CD8-positive, alpha-beta memory T cell (primary cell): ENCODE data around the gene TUFT1. TPM values are rescaled to one million over a fixed set of nuclear protein-coding genes. Genes with fewer than 3 reads are reported as not detected.
A peak's percentile ranks its signal among the peaks of the same experiment; 100 is the strongest.

Source experiments
- CTCF ChIA-PET: fragments of 350-600 bp; sonication (Branson Sonifier 250); formaldehyde crosslinking; loops from one replicate; lab custom pipeline; 2021; ENCODE audit warnings: antibody characterized with exemption; lab: Charles Lee
- POLR2A ChIA-PET: fragments of 350-600 bp; sonication (Branson Sonifier 250); formaldehyde crosslinking; loops from one replicate; lab custom pipeline; 2021; ENCODE audit warnings: antibody characterized with exemption; lab: Charles Lee
- DNase-seq, 5 donors: peaks; one replicate each; pipeline versions ENCODE4 v3.0.0 to v3.0.0-alpha.2; 2020 to 2022; ENCODE audit warnings: mixed read lengths in 1 of 5
- H3K27ac ChIP-seq: one replicate; pipeline ENCODE4 v1.7.0; 2013; ENCODE audit warnings: low read depth, mild to moderate bottlenecking, low read length, moderate library complexity
- H3K27me3 ChIP-seq: 2 replicates; pipeline ENCODE4 v1.7.0; 2013; ENCODE audit warnings: low read length, mild to moderate bottlenecking; ENCODE audit not compliant: insufficient read depth, poor library complexity, severe bottlenecking
- H3K36me3 ChIP-seq: 2 replicates; pipeline ENCODE4 v1.7.0; 2013; ENCODE audit warnings: mild to moderate bottlenecking, low read length, moderate library complexity; ENCODE audit not compliant: insufficient read depth
- H3K4me1 ChIP-seq: 2 replicates; pipeline ENCODE4 v1.7.0; 2013; ENCODE audit warnings: mild to moderate bottlenecking, low read length, moderate library complexity; ENCODE audit not compliant: insufficient read depth
- H3K4me3 ChIP-seq: 2 replicates; pipeline ENCODE4 v1.7.0; 2013; ENCODE audit warnings: mild to moderate bottlenecking, low read length
- H3K9me3 ChIP-seq: 2 replicates; pipeline ENCODE4 v1.7.0; 2013; ENCODE audit warnings: mild to moderate bottlenecking, low read length
- H3K27ac Mint-ChIP-seq, 8 donors: one replicate each; pipeline ENCODE4 v1.8.0; 2020 to 2021; ENCODE audit warnings: mixed read lengths in 8 of 8, mild to moderate bottlenecking in 6 of 8, inconsistent platforms in 3 of 8, moderate library complexity in 3 of 8
- H3K27me3 Mint-ChIP-seq, 2 donors: one replicate each; pipeline ENCODE4 v1.8.0; 2020 to 2021; ENCODE audit warnings: mixed read lengths in 2 of 2, mild to moderate bottlenecking in 1 of 2, moderate library complexity in 1 of 2
- H3K36me3 Mint-ChIP-seq, 3 donors: one replicate each; pipeline ENCODE4 v1.8.0; 2020 to 2021; ENCODE audit warnings: mixed read lengths in 3 of 3, inconsistent platforms in 1 of 3, mild to moderate bottlenecking in 1 of 3
- H3K4me1 Mint-ChIP-seq, 3 donors: one replicate each; pipeline ENCODE4 v1.8.0; 2020 to 2021; ENCODE audit warnings: mixed read lengths in 3 of 3, inconsistent platforms in 1 of 3, mild to moderate bottlenecking in 1 of 3
- H3K4me3 Mint-ChIP-seq, 7 donors: one replicate each; pipeline ENCODE4 v1.8.0; 2020 to 2021; ENCODE audit warnings: mixed read lengths in 7 of 7, mild to moderate bottlenecking in 6 of 7, moderate library complexity in 4 of 7, inconsistent platforms in 2 of 7
- H3K9me3 Mint-ChIP-seq, 5 donors: one replicate each; pipeline ENCODE4 v1.8.0; 2020 to 2022; ENCODE audit warnings: mixed read lengths in 5 of 5, mild to moderate bottlenecking in 3 of 5, moderate library complexity in 2 of 5, inconsistent platforms in 1 of 5
- polyA plus RNA-seq: library from polyadenylated mRNA; unstranded; fragments of 300-500 nt; fragmentation: Illumina TruSeq; gene quantifications from one replicate; pipeline ENCODE4 v1.2.3, GENCODE V29; 2021
- total RNA-seq, 2 experiments: library from RNA; stranded (reverse); gene quantifications; one replicate each; pipeline ENCODE4 v1.2.3, GENCODE V29; 2021

Gene TUFT1
- total and polyA plus RNA-seq, 3 experiments from 2014 or later: 1.8 to 2.3 (median 2.0) TPM

DNA sequence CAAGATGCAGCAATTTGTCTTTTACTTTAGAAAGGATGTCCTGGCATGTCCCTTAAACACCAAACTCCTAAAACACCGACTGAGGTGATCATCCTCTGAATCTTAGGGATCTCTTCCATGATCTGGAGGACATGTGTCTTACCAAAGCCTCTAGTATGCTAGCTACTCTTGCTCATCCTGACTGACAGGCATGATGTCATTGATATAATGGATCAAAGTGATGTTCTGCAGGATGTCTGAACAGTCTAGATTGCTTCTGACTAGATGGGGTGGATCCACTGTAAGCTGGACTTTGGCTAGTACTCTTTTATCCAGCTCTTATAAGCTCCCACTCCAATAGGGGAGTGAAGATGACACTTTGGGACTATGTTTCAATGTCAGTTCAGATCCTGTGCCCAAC is 40.2 kb upstream of the TUFT1 start:
- Mint-ChIP-seq H3K36me3 (no peaks in the 10 kb centered on the region), H3K4me1 (no peaks in the 10 kb centered on the region), H3K4me3 (no peak overlapping the region), H3K27me3 (peaks cover 0 to 1% of the 10 kb centered on the region in 2 donors), H3K9me3 (no peaks in the 10 kb centered on the region), H3K27ac (no peak overlapping the region)
- H3K4me3 ChIP-seq: no peak overlapping the region
- H3K27ac ChIP-seq: no peak overlapping the region
- no peaks in the 10 kb centered on the region for H3K4me1 ChIP-seq
- no peak for DNase-seq
- ChIA-PET CTCF (no interaction called here), POLR2A (no interaction called here)
- H3K27me3 ChIP-seq: no peaks in the 10 kb centered on the region
- H3K9me3 ChIP-seq: no peaks in the 10 kb centered on the region
- no peaks in the 10 kb centered on the region for H3K36me3 ChIP-seq

DNA sequence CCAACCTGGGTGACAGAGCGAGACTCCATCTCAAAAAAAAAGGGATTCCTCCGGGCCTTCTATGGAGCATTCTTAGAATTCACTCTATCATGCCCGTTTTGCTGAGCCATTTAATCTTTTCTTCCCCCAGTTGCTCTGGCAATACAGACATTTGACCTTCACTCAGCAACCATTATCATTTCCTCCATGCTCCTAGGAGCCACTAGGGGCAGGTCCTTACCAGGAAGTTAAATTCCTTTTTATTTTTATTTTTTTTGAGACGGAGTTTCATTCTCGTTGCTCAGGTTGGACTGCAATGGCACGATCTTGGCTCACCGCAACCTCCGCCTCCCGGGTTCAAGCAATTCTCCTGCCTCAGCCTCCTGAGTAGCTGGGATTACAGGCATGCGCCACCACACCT is 38.6 kb upstream of the TUFT1 start:
- Histone ChIP-seq H3K27ac (no peak overlapping the region), H3K4me1 (no peaks in the 10 kb centered on the region), H3K4me3 (no peak overlapping the region), H3K36me3 (no peaks in the 10 kb centered on the region), H3K27me3 (no peaks in the 10 kb centered on the region), H3K9me3 (no peaks in the 10 kb centered on the region)
- DNase-seq: no peak
- peaks cover 0 to 1% of the 10 kb centered on the region in 2 donors for H3K27me3 Mint-ChIP-seq
- no peak overlapping the region for H3K4me3 Mint-ChIP-seq
- CTCF ChIA-PET: no interaction called here
- no peaks in the 10 kb centered on the region for H3K4me1 Mint-ChIP-seq
- no peaks in the 10 kb centered on the region for H3K9me3 Mint-ChIP-seq
- no peaks in the 10 kb centered on the region for H3K36me3 Mint-ChIP-seq
- peak overlapping the region in 1 of 8 donors; percentile 36 for H3K27ac Mint-ChIP-seq
- POLR2A ChIA-PET: no interaction called here

DNA sequence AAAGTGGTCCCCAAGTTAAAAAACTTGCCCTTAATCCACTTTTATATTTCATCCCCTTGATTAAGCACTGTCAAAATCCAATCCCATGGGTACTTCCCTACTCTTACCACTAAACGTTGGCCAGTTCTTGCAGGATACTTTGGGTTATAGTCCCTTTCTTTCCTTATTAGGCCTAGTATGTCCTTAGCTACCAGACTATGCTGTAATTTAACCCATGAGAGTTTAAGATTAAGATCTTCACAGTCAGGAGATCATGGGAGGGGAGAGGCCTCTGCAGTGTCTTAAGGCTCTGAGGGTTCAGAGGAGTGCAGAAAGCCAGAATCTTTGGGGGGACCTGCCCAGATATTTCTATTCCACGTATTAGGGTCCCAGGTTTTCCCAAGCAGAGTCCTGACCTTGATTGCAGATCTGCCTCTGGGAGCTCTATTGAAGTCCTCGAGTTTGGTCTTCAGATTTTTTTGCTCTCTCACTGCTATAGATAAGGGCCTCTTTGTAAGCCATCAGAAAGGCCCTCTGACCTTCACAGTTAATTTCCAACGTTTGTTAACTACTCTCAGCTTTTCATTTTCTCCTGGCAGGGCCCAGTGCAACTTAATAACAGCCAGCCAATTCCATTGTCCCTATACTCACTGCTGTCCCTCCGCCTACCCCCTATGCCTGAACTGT is 37.9 kb upstream of the TUFT1 start:
- no peak for DNase-seq
- peaks cover 0 to 2% (median 0%) of the 10 kb centered on the region in 3 donors for H3K4me1 Mint-ChIP-seq
- no peak overlapping the region for H3K27ac ChIP-seq
- no peak overlapping the region for H3K4me3 ChIP-seq
- H3K4me3 Mint-ChIP-seq: no peak overlapping the region
- H3K36me3 Mint-ChIP-seq: no peaks in the 10 kb centered on the region
- POLR2A ChIA-PET: no interaction called here
- CTCF ChIA-PET: no interaction called here
- H3K9me3 Mint-ChIP-seq: no peaks in the 10 kb centered on the region
- no peaks in the 10 kb centered on the region for H3K9me3 ChIP-seq
- no peak overlapping the region for H3K27ac Mint-ChIP-seq
- H3K27me3 Mint-ChIP-seq: peaks cover 0 to 1% of the 10 kb centered on the region in 2 donors
- H3K36me3 ChIP-seq: no peaks in the 10 kb centered on the region
- H3K27me3 ChIP-seq: no peaks in the 10 kb centered on the region
- no peaks in the 10 kb centered on the region for H3K4me1 ChIP-seq

DNA sequence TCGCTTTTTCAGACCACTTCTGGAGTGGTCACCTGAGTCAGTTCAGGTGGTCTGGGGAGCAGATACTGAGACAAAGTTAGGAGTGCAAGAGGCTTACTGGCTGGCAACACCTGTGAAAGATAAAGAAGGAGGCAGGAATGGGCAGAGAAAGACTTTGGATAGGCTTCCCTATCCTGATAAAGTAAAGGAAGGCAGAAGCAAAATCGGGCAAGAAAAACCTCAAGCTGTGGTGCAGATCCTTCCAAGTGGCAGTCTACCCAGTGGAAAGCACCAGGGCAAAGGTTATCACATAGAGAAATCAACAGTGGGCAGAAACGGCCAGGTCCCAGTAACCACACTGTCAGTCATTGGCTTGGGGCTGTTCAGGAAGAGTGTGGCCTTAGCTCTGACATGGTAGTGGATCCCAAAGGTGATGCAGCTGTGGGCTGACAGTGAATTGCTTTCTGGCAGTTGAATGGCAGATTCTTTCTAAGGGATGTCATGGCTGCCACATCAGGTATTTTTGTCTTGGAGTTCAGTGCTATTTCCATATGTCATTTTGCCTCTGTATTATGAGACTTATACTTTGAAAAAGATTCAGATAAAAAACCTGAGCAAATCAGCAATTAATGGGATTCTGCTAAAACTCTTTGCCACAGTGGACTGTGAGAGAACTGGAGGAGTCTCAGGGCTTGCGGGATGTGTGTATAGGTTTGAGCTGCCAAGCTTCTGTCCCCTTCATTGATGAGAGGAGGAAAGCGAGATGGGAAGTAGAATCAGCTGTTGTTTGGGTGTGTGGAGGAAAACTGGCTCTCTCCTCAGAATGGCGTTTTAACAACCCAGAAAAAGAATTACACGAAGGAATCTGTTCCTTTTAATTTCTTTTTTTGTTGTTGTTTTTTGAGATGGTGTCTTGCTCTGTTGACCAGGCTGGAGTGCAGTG is 37.0 kb upstream of the TUFT1 start:
- no peaks in the 10 kb centered on the region for H3K9me3 Mint-ChIP-seq
- H3K4me1 Mint-ChIP-seq: peaks cover 0 to 2% (median 0%) of the 10 kb centered on the region in 3 donors
- Histone ChIP-seq H3K4me3 (no peak overlapping the region), H3K9me3 (no peaks in the 10 kb centered on the region), H3K27me3 (no peaks in the 10 kb centered on the region), H3K36me3 (no peaks in the 10 kb centered on the region), H3K4me1 (no peaks in the 10 kb centered on the region), H3K27ac (no peak overlapping the region)
- H3K27me3 Mint-ChIP-seq: peaks cover 0 to 1% of the 10 kb centered on the region in 2 donors
- peak overlapping the region in 3 of 8 donors; percentile 2 to 14 (median 5) for H3K27ac Mint-ChIP-seq
- no peaks in the 10 kb centered on the region for H3K36me3 Mint-ChIP-seq
- ChIA-PET CTCF (interaction anchor here (0.7 kb wide), 1 partner anchor 17 kb away, joined by 3 read pairs; no protein-coding TSS in a partner anchor), POLR2A (no interaction called here)
- H3K4me3 Mint-ChIP-seq: no peak overlapping the region
- no peak for DNase-seq

DNA sequence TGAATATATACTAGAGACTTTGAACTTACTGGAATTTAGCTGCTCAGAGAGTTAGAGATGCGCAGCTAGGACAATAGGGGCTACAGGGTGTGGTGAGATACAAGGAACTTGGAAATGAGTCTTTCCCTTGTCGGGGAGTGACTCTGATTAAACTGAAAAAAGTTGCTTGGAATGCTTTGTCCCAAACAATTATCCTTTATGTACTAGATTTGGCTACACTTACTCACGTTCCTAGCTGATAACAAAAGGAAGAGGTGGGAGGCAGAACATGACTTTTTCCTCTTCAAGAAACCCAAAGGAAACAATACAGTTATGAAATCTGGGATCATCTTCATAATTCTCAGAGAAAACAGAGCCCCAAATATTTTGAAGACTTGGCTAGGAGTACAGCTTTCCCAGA is 35.9 kb upstream of the TUFT1 start:
- Mint-ChIP-seq H3K4me1 (peaks cover 0 to 2% (median 0%) of the 10 kb centered on the region in 3 donors), H3K9me3 (no peaks in the 10 kb centered on the region), H3K27me3 (no peaks in the 10 kb centered on the region), H3K27ac (no peak overlapping the region), H3K4me3 (no peak overlapping the region), H3K36me3 (no peaks in the 10 kb centered on the region)
- Histone ChIP-seq H3K27ac (no peak overlapping the region), H3K4me3 (no peak overlapping the region), H3K9me3 (no peaks in the 10 kb centered on the region), H3K36me3 (no peaks in the 10 kb centered on the region), H3K27me3 (no peaks in the 10 kb centered on the region), H3K4me1 (no peaks in the 10 kb centered on the region)
- ChIA-PET POLR2A (no interaction called here), CTCF (no interaction called here)
- no peak for DNase-seq

DNA sequence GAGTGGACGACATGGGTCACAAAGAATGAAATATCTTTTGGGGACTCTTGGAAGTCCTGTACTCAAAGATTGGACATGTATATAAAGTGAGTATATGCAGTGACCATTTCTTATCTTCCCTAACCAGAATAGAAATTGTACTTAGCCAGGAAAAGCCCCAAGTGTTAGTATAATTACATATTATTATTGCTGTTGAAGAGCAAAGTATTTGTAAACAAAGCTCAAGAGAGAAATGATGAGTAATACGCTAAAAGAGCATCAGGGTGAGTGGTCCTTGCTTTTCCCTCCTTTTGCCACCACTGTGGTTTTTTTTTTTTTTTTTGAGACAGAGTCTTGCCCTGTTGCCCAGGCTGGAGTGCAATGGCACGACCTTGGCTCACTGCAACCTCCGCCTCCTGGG is 35.4 kb upstream of the TUFT1 start:
- Mint-ChIP-seq H3K36me3 (no peaks in the 10 kb centered on the region), H3K27me3 (no peaks in the 10 kb centered on the region), H3K9me3 (no peaks in the 10 kb centered on the region), H3K4me3 (no peak overlapping the region), H3K4me1 (peaks cover 0 to 2% (median 0%) of the 10 kb centered on the region in 3 donors), H3K27ac (peak overlapping the region in 1 of 8 donors; percentile 78)
- no peak overlapping the region for H3K4me3 ChIP-seq
- POLR2A ChIA-PET: no interaction called here
- no peak for DNase-seq
- no peaks in the 10 kb centered on the region for H3K36me3 ChIP-seq
- H3K4me1 ChIP-seq: no peaks in the 10 kb centered on the region
- CTCF ChIA-PET: interaction anchor here (1.0 kb wide), 1 partner anchor 40 kb away, joined by 3 read pairs; no protein-coding TSS in a partner anchor
- no peak overlapping the region for H3K27ac ChIP-seq
- no peaks in the 10 kb centered on the region for H3K9me3 ChIP-seq
- no peaks in the 10 kb centered on the region for H3K27me3 ChIP-seq

DNA sequence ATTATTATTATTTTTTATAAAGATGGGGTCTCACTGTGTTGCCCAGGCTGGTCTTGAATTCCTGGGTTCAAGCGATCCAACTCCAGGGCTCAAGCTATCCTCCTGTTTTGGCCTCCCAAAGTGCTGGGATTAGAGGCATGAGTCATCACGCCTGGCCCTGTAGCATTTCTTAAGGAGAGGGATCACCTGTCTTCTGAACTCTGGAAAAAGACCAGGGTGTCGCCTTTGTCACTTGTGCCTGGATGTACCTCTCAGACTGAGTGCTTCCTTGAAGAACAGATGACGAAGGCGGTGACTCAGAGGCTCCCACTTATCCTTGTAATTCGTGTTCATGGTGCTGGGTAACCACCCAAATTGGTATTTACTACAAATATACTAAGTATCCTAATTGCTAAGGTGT is 31.3 kb upstream of the TUFT1 start:
- ChIA-PET POLR2A (interaction anchor here (0.8 kb wide), 1 partner anchor 242 kb away, joined by 3 read pairs; no protein-coding TSS in a partner anchor), CTCF (no interaction called here)
- Histone ChIP-seq H3K27me3 (no peaks in the 10 kb centered on the region), H3K27ac (no peak overlapping the region), H3K9me3 (no peaks in the 10 kb centered on the region), H3K4me1 (peaks cover 21% of the 10 kb centered on the region), H3K4me3 (no peak overlapping the region), H3K36me3 (no peaks in the 10 kb centered on the region)
- Mint-ChIP-seq H3K9me3 (no peaks in the 10 kb centered on the region), H3K27ac (peak overlapping the region in 1 of 8 donors; percentile 29), H3K27me3 (peaks cover 0 to 3% of the 10 kb centered on the region in 2 donors), H3K4me1 (peaks cover 15 to 29% (median 17%) of the 10 kb centered on the region in 3 donors), H3K4me3 (peak overlapping the region in 3 of 7 donors; percentile 26 to 60 (median 33)), H3K36me3 (peaks cover 0 to 3% (median 0%) of the 10 kb centered on the region in 3 donors)
- DNase-seq: no peak
